Glomerular visceral epithelial cell (primary cell): ENCODE results near the gene PDLIM1.

Source experiments
- DNase-seq: peaks from one replicate; pipeline ENCODE4 v3.0.0-alpha.2; 2016; ENCODE audit errors: extremely low spot score

Gene PDLIM1

GRCh38 chr10:95314192-95314918 lies 23.6 kb upstream of the PDLIM1 start:
- no peak for DNase-seq

- DNase-seq: no peak
Measured at GRCh38 chr10:95312986-95313495, 22.2 kb upstream of the PDLIM1 start.

GRCh38 chr10:95312257-95312656 lies 21.5 kb upstream of the PDLIM1 start:
- no peak for DNase-seq

GRCh38 chr10:95309958-95310357 lies 19.2 kb upstream of the PDLIM1 start:
- no peak for DNase-seq

- peak; percentile 99 for DNase-seq
Measured at GRCh38 chr10:95308389-95309302, 17.8 kb upstream of the PDLIM1 start.

- no peak for DNase-seq
Measured at GRCh38 chr10:95306851-95307250, 16.0 kb upstream of the PDLIM1 start.

- no peak for DNase-seq
Measured at GRCh38 chr10:95306318-95306650, 15.5 kb upstream of the PDLIM1 start.

GRCh38 chr10:95305606-95306317 lies 15.0 kb upstream of the PDLIM1 start:
- no peak for DNase-seq

- no peak for DNase-seq
Measured at GRCh38 chr10:95304976-95305375, 14.2 kb upstream of the PDLIM1 start.

- no peak for DNase-seq
Measured at GRCh38 chr10:95304463-95304862, 13.7 kb upstream of the PDLIM1 start.

- DNase-seq: no peak
Measured at GRCh38 chr10:95303950-95304349, 13.1 kb upstream of the PDLIM1 start.

- DNase-seq: no peak
Measured at GRCh38 chr10:95303535-95303934, 12.7 kb upstream of the PDLIM1 start.

GRCh38 chr10:95300022-95300539 lies 9.3 kb upstream of the PDLIM1 start:
- no peak for DNase-seq

GRCh38 chr10:95297402-95297801 lies 6.6 kb upstream of the PDLIM1 start:
- no peak for DNase-seq

GRCh38 chr10:95296764-95297163 lies 6.0 kb upstream of the PDLIM1 start:
- no peak for DNase-seq

- peak; percentile 85 for DNase-seq
Measured at GRCh38 chr10:95295031-95295755, 4.4 kb upstream of the PDLIM1 start.

- no peak for DNase-seq
Measured at GRCh38 chr10:95293631-95294030, 2.8 kb upstream of the PDLIM1 start.

- DNase-seq: no peak
Measured at GRCh38 chr10:95291365-95292039, 699 bp upstream of the PDLIM1 start.

GRCh38 chr10:95289921-95290421 lies 832 bp downstream of the PDLIM1 start:
- no peak for DNase-seq
